HG03575 (cell line): ENCODE measurements around the gene PEX14.

Experiments
- ATAC-seq: cut with Tn5 transposase; IDR thresholded peaks from one replicate; pipeline ENCODE4 v1.9.1; 2021; ENCODE audit not compliant: unreplicated experiment, insufficient number of reproducible peaks, low FRiP score; ENCODE audit errors: extremely low read depth

Gene PEX14

GRCh38 chr1:10665226-10665625 lies 190.5 kb downstream of the PEX14 start:
- no peak for ATAC-seq

- no peak for ATAC-seq
Observed at GRCh38 chr1:10665930-10666850, 191.4 kb downstream of the PEX14 start.

DNA sequence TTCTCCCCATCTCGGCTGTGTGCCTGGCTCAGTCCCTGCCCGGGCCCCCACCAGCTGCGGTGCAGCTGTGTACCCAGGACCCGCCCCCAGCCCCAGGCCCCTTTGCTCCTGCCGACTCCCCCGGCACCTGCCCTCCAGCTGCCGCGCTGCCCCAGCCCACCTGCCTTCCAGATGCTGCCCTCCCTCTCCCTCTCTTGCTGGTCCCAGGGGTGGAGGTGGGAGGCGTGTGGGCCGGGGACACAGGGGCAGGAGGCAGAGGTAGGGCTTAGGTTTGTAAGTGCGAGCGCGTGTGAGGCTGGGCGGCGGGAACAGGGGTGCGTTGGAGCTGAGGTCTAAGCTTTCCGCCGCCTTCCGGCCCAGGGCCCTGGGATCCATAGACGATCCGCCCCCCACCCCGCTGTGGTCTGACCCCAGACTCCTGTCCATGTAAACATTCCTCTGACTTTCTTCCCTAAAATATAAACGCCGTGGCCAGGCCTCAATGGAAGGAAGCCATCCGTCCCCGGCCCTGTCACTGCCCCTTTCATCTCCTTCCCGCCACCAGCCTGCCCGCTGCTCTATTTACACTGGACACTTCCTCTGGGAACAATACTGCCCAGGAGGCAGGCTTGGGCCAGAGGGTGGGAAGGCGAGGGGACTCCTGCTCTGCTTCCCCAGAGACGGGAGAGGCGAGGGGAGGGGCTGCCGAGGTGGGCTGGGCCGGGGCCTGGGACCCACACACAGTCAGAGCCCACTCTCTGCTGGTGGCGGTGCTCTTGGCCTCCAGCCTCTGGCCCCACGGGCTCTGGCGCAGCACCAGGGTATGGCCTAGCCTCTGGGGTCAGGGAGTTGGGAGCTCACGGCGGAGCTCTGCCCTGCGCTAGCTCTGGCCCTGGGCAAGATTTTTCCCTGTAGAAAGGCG lies 193.4 kb downstream of the PEX14 start:
- no peak for ATAC-seq

DNA sequence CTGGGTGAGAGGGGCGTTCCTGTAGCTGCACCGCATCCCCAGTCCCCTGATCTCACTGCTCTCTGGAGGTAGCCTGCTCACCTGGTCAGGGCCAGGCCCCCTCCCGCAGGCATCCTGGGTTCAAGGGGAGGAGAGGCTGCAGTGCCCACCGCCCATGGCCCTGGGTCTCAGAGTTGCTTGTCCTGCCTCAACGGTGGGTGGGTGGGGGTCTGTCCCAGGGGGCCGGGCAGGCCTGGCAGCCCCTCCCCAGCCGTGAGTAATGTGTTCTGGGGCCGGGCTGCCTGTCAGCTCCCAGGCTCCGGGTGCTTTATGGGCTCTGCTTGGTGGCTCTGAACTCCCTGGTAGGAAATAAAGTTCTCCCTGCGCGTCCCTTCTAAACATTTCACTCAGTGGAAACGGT lies 194.8 kb downstream of the PEX14 start:
- no peak for ATAC-seq

DNA sequence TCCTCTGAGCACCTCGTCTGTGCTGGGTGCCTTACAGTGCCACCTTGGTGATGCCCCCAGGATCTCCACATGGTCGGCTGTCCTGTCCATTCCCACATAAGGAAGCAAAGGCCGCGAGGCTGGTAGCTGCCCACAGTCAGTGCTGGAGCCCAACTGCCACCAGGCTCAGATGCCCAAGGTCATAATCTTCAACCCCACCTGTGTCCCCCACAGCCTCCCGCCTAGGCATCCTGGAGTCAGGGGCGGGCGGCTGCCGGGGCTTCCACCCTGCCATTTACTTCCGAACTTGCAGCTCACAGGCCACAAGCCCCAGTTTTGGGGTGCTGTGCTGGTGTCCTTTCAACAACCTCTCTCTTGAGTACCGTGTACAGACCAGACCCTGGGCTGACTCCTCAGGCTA lies 195.4 kb downstream of the PEX14 start:
- no peak for ATAC-seq

- no peak for ATAC-seq
Observed at GRCh38 chr1:10671090-10671489, 196.3 kb downstream of the PEX14 start.

DNA sequence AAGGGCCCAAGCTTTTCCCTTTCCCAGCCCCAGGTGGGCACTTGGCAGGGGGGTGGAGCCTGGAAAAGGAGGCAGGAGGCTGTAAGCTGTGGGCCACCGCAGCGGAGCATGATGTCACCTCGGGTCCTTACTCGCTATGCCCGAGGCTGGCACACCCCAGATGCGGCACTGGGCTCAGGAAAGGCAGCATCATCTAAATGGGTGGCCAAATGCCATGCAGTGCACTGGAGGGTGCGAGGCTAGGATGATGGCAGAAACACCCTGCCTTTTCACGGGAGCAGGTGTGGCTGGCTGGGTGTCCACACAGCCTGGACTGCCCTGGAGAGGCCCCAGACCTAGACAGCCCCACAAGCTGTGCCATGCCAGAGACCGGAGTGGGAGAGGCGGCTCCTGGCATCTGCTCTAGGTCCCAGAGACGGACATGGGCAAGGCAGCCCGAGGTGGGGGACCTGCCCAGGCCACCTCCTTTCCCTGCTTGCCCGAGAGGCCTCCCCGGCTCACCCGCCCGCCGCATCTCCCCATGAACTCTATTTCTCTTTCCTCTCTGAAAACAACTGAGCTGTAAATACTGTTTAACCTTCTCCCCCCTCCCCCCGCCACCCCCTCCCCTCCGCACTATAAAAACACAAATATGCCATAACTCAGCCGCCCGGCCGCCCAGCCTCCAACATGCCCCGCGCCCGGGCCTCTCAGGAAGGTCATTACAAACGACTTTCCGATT lies 197.0 kb downstream of the PEX14 start:
- no peak for ATAC-seq

GRCh38 chr1:10672343-10673050 lies 197.7 kb downstream of the PEX14 start:
- no peak for ATAC-seq

DNA sequence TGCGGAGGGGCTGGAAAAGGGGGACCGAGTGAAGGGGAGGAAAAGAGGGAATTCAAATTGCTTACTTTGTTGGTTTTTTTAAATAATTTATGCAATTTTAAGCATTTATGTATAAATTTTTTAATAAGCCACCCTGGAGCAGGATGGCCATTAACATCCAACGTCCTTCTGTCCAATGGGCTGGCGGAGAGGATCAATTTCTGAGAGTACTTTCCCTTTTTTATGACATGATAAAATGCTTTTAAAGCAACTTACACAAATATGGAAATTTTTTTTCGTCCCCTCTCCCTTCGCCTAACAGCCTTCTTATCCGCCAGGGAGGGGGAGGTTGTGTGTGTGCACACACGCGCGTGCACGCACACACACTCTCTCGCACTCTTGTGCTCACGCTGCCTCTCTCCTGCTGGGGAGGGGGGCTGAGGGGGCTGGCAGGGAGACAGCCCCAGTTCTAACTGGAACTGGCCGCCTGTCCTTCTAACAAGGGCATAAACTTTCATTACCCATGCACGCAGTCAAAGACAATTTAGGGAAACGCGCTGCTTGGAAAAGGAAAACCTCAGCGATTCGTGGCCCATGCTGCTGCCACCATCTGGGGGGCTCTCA lies 198.5 kb downstream of the PEX14 start:
- ATAC-seq, result no peak

GRCh38 chr1:10674222-10674621 lies 199.5 kb downstream of the PEX14 start:
- ATAC-seq, result no peak

- no peak for ATAC-seq
Observed at GRCh38 chr1:10674700-10675609, 200.2 kb downstream of the PEX14 start.

- ATAC-seq, result no peak
Observed at GRCh38 chr1:10675813-10676212, 201.1 kb downstream of the PEX14 start.

- ATAC-seq, result no peak
Observed at GRCh38 chr1:10676963-10677362, 202.2 kb downstream of the PEX14 start.

GRCh38 chr1:10677491-10678391 lies 203.0 kb downstream of the PEX14 start:
- no peak for ATAC-seq

DNA sequence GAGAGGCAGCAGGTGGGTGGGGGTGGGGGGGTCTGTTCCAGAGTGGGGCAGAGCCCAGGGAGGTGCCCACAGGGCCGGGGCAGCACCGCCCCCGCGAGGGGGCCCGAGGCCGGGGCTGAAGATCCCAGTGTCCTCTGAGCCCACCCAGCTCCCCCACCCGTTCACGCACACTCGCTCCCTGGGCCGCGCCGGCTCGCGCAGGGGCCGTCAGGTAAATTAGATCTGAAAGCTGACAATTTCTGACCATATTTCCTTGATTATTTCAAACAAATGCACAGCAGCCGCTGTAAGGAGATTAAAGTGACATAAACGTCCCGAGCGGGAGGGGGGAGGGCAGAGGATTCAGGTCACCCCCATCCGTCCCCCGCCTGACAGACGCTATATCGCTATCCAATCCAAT lies 203.7 kb downstream of the PEX14 start:
- ATAC-seq, result no peak

- ATAC-seq, result no peak
Observed at GRCh38 chr1:10678852-10679251, 204.1 kb downstream of the PEX14 start.
